Measurements from ENCODE around the gene CHRDL1.

Gene CHRDL1

DNA sequence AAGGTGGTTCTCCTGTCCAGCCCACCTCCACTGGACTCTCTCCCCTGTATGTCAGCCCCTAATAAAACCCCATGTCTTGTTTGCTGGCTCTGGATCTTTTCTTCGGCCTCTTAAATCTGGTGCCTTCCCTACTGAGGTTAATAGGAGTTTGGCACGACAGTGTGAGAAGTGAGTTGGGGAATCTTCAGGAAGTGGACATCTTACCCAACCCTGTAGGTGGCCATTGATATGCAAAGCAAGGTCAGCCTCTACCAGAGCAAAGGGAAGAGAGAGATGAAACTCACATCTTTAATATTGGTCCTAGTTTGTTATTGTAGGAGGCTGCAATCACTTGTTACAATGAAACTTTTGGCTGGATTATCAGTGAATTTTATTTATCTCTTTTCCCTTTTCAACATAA lies 111.7 kb downstream of the CHRDL1 start:
- Histone ChIP-seq H3F3A (ENCODE audit: insufficient read depth) (no peaks in the 10 kb centered on the region), H3K27me3 (ENCODE audit: low read length) (no peaks in the 10 kb centered on the region), H3K36me3 (ENCODE audit: low read length) (no peaks in the 10 kb centered on the region), H3K9ac (ENCODE audit: low read length) (no peak overlapping the region), H3K9me2 (replicated peaks; ENCODE audit: insufficient read depth, low read length) (no peaks in the 10 kb centered on the region), H3K4me2 (ENCODE audit: low read depth, low read length, poor library complexity, severe bottlenecking) (no peak overlapping the region), H3K4me3 (ENCODE audit: insufficient read depth, low read length, poor library complexity, severe bottlenecking) (no peak overlapping the region), H2AFZ (ENCODE audit: low read depth, low read length, severe bottlenecking) (no peak overlapping the region), H3K27ac (ENCODE audit: low read depth, low read length) (no peak overlapping the region), H3K9me3 (ENCODE audit: insufficient read depth, low read length) (no peaks in the 10 kb centered on the region), H3K79me2 (ENCODE audit: insufficient read depth, low read length) (no peaks in the 10 kb centered on the region), H4K20me1 (ENCODE audit: low read depth, low read length) (no peaks in the 10 kb centered on the region)
- TF ChIP-seq, protein P1, sequence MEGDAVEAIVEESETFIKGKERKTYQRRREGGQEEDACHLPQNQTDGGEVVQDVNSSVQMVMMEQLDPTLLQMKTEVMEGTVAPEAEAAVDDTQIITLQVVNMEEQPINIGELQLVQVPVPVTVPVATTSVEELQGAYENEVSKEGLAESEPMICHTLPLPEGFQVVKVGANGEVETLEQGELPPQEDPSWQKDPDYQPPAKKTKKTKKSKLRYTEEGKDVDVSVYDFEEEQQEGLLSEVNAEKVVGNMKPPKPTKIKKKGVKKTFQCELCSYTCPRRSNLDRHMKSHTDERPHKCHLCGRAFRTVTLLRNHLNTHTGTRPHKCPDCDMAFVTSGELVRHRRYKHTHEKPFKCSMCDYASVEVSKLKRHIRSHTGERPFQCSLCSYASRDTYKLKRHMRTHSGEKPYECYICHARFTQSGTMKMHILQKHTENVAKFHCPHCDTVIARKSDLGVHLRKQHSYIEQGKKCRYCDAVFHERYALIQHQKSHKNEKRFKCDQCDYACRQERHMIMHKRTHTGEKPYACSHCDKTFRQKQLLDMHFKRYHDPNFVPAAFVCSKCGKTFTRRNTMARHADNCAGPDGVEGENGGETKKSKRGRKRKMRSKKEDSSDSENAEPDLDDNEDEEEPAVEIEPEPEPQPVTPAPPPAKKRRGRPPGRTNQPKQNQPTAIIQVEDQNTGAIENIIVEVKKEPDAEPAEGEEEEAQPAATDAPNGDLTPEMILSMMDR (IDR thresholded peaks at IDR 0.05; ENCODE audit: insufficient read depth, low read length, poor library complexity, severe bottlenecking): no peak

DNA sequence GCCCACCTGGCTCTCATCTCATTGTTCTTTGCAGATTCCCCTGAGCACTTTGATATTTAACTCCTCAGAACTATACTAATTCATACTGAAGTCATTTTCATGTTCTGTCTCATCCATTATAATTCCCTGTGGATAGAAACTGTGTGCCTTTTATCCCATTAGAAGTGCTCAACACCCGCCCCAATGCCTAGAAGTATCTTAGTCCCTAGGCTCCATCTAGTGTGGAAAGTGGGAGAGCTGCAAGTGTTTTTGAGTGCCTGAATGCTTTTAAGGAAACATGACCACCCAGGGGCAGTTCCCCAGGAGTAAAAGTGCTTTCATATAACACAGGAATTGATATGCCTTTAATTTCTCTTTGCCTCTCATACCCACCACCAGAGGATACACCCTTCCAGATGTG lies 117.0 kb downstream of the CHRDL1 start:
- Histone ChIP-seq H2AFZ (ENCODE audit: low read depth, low read length, severe bottlenecking) (no peak overlapping the region), H3K27me3 (ENCODE audit: low read length) (no peaks in the 10 kb centered on the region), H3K9me2 (replicated peaks; ENCODE audit: insufficient read depth, low read length) (no peaks in the 10 kb centered on the region)

DNA sequence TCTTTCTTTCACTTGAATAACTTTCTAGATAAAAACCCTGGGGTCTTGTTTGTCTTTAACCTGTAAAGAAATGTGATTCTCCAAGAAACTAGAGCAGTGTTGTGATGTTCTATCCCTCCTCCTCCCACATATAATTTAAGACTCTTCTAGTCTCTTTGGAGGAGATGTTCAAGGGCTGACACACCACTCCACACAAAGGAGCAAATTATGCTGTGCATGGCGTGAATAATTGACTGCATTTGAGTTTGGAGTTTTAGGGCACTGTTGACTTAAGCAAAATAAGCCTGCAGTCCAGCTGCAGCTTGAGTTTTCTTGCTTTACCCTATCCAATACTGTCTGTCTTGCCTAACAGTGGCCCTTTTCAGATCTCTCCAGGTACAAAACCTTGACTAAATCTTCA lies 119.7 kb downstream of the CHRDL1 start:
- Histone ChIP-seq H3K27ac (ENCODE audit: low read depth, low read length) (no peak overlapping the region), H3K36me3 (ENCODE audit: low read length) (no peaks in the 10 kb centered on the region), H4K20me1 (ENCODE audit: low read depth, low read length) (no peaks in the 10 kb centered on the region), H3F3A (ENCODE audit: insufficient read depth) (no peaks in the 10 kb centered on the region), H3K9me3 (ENCODE audit: insufficient read depth, low read length) (no peaks in the 10 kb centered on the region), H3K79me2 (ENCODE audit: insufficient read depth, low read length) (no peaks in the 10 kb centered on the region), H2AFZ (ENCODE audit: low read depth, low read length, severe bottlenecking) (no peak overlapping the region), H3K9ac (ENCODE audit: low read length) (no peak overlapping the region), H3K4me2 (ENCODE audit: low read depth, low read length, poor library complexity, severe bottlenecking) (no peak overlapping the region), H3K9me2 (replicated peaks; ENCODE audit: insufficient read depth, low read length) (no peaks in the 10 kb centered on the region), H3K4me3 (ENCODE audit: insufficient read depth, low read length, poor library complexity, severe bottlenecking) (no peak overlapping the region), H3K27me3 (ENCODE audit: low read length) (no peaks in the 10 kb centered on the region)
- TF ChIP-seq EZH2phosphoT487 (conservative IDR thresholded peaks at IDR 0.05; ENCODE audit: low read length): no peak
- TF ChIP-seq, protein P1 (IDR thresholded peaks at IDR 0.05; ENCODE audit: insufficient read depth, low read length, poor library complexity, severe bottlenecking): no peak

More for the DNA sequence above, 117.0 kb downstream of the CHRDL1 start:
- H3F3A ChIP-seq (ENCODE audit: insufficient read depth): no peaks in the 10 kb centered on the region
- no peak overlapping the region for H3K4me2 ChIP-seq (ENCODE audit: low read depth, low read length, poor library complexity, severe bottlenecking)
- H3K9me3 ChIP-seq (ENCODE audit: insufficient read depth, low read length): no peaks in the 10 kb centered on the region
- H3K79me2 ChIP-seq (ENCODE audit: insufficient read depth, low read length): no peaks in the 10 kb centered on the region
- no peak overlapping the region for H3K4me3 ChIP-seq (ENCODE audit: insufficient read depth, low read length, poor library complexity, severe bottlenecking)
- no peaks in the 10 kb centered on the region for H4K20me1 ChIP-seq (ENCODE audit: low read depth, low read length)
- no peak overlapping the region for H3K27ac ChIP-seq (ENCODE audit: low read depth, low read length)
- H3K9ac ChIP-seq (ENCODE audit: low read length): no peak overlapping the region
- no peaks in the 10 kb centered on the region for H3K36me3 ChIP-seq (ENCODE audit: low read length)
- TF ChIP-seq, protein P1 (IDR thresholded peaks at IDR 0.05; ENCODE audit: insufficient read depth, low read length, poor library complexity, severe bottlenecking): no peak
- no peak for TF ChIP-seq EZH2phosphoT487 (conservative IDR thresholded peaks at IDR 0.05; ENCODE audit: low read length)

Data from SU-DHL-6 (cell line).